Gastroesophageal sphincter (tissue), 4 donors: ENCODE measurements around the gene IZUMO2. TPM values are rescaled to one million over a fixed set of nuclear protein-coding genes. Genes with fewer than 3 reads are reported as not detected.

Experiments used
- ATAC-seq: fragments of 150-250 bp; one replicate; pipeline ENCODE4 v1.9.1; 2016; ENCODE audit warnings: mild to moderate bottlenecking, moderate library complexity
- H3K27ac ChIP-seq, 4 donors: fragments of 200-600 bp; sonication (generic) in 3 of 4; 1 replicate in 3 of 4; 2 replicates in 1 of 4; pipeline ENCODE4 v1.5.1; 2016 to 2019
- H3K27me3 ChIP-seq: fragments of 200-600 bp; sonication (generic); one replicate; pipeline ENCODE4 v1.5.1; 2019
- H3K36me3 ChIP-seq, 2 donors: fragments of 200-600 bp; sonication (generic); one replicate each; pipeline ENCODE4 v1.5.1; 2019; ENCODE audit warnings: control low read depth in 1 of 2
- H3K4me1 ChIP-seq, 3 donors: fragments of 200-600 bp; sonication (generic); 1 replicate in 2 of 3; 2 replicates in 1 of 3; pipeline ENCODE4 v1.5.1; 2016 to 2019; ENCODE audit warnings: control low read depth in 2 of 3
- H3K4me3 ChIP-seq, 2 donors: fragments of 200-600 bp; sonication (generic); one replicate each; pipeline ENCODE4 v1.5.1; 2019; ENCODE audit warnings: mild to moderate bottlenecking in 1 of 2, moderate library complexity in 1 of 2
- H3K9me3 ChIP-seq, 3 donors: fragments of 200-600 bp; sonication (generic); one replicate each; pipeline ENCODE4 v1.5.1; 2017 to 2019; ENCODE audit warnings: control low read depth in 2 of 3
- EP300 ChIP-seq: sonication (generic); formaldehyde crosslinking; IDR thresholded peaks from one replicate; pipeline ENCODE4 v1.6.1; 2017; ENCODE audit warnings: antibody characterized with exemption, mild to moderate bottlenecking
- POLR2A ChIP-seq, 2 donors: fragments of 450-650 bp; IDR thresholded peaks; one replicate each; pipeline ENCODE4 v1.6.1; 2017; ENCODE audit warnings: antibody characterized with exemption in 2 of 2, mild to moderate bottlenecking in 2 of 2, moderate library complexity in 1 of 2
- POLR2AphosphoS5 ChIP-seq: sonication (generic); formaldehyde crosslinking; IDR thresholded peaks from one replicate; pipeline ENCODE4 v1.6.1; 2017; ENCODE audit warnings: antibody characterized with exemption
- WGBS, 2 donors: methylation state at CpG; one replicate each; pipeline ENCODE4 v1.1.5; 2018; ENCODE audit warnings: low coverage in 1 of 2; 5-methylcytosine and 5-hydroxymethylcytosine counted together
- total RNA-seq, 4 donors: library from RNA; depleted of rRNA; stranded (reverse); fragments of >200 nt; gene quantifications; one replicate each; pipeline ENCODE4 v1.1.0, GENCODE V29; 2016
- TF ChIP-seq, protein P1 (sequence below), 4 experiments: fragments of 200-600 bp in 2 of 4; fragments of 450-650 bp in 2 of 4; sonication (generic) in 1 of 4; IDR thresholded peaks; one replicate each; pipeline ENCODE4 v1.5.1; 2017 to 2019; ENCODE audit warnings: antibody characterized with exemption in 4 of 4, mild to moderate bottlenecking in 2 of 4, moderate library complexity in 2 of 4

IZUMO2 gene
- total RNA-seq, 4 donors from 2014 or later: not detected

DNA sequence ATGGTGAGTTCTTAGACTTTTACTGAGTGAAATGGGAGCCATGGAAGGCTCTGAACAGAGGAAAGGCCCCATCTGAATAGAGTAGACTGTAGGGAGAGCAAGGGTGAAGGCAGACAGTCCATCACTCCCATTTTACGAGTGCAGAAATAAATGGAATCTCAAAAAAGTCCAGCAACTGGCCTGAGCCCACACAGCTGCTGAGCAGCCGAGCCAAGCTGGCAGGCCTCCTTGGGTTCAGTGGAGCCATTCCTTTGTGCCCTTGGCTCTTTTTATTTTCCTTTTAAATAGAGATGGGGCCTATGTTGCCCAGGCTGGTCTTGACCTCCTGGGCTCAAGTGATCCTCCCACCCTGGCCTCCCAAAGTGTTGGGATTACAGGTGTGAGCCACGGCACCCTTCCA is 39.3 kb upstream of the IZUMO2 start:
- Histone ChIP-seq H3K27ac (peak overlapping the region in 1 of 4 donors; percentile 46), H3K4me1 (peaks cover 0 to 49% (median 11%) of the 10 kb centered on the region in 3 donors), H3K27me3 (peaks cover 84% of the 10 kb centered on the region), H3K4me3 (no peak overlapping the region), H3K9me3 (no peaks in the 10 kb centered on the region), H3K36me3 (no peaks in the 10 kb centered on the region)
- ATAC-seq: no peak
- TF ChIP-seq, protein P1, sequence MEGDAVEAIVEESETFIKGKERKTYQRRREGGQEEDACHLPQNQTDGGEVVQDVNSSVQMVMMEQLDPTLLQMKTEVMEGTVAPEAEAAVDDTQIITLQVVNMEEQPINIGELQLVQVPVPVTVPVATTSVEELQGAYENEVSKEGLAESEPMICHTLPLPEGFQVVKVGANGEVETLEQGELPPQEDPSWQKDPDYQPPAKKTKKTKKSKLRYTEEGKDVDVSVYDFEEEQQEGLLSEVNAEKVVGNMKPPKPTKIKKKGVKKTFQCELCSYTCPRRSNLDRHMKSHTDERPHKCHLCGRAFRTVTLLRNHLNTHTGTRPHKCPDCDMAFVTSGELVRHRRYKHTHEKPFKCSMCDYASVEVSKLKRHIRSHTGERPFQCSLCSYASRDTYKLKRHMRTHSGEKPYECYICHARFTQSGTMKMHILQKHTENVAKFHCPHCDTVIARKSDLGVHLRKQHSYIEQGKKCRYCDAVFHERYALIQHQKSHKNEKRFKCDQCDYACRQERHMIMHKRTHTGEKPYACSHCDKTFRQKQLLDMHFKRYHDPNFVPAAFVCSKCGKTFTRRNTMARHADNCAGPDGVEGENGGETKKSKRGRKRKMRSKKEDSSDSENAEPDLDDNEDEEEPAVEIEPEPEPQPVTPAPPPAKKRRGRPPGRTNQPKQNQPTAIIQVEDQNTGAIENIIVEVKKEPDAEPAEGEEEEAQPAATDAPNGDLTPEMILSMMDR (IDR thresholded peaks at IDR 0.05): no peak
- TF ChIP-seq EP300 (no peak), POLR2A (IDR thresholded peaks at IDR 0.05) (no peak), POLR2AphosphoS5 (no peak)
- 59 to 80% methylated on average over 1 to 3 of the region's 3 CpGs for WGBS, 2 donors

DNA sequence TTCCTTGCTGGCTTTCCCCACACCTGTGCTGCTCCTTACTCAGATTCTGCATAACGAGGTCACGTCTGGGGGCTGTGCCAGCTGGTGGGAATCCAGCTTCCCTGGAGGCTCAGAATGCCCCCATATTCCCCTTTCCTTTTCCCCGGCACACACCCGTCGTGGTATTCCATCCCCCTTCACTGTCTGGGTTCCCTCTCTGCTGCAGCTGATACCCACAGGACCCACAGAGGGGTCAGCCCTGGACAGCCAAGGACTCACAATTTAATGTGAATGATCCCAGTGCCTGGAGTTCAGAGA is 36.1 kb upstream of the IZUMO2 start:
- Histone ChIP-seq H3K27ac (no peak overlapping the region), H3K27me3 (peaks cover 88% of the 10 kb centered on the region), H3K4me3 (no peak overlapping the region), H3K36me3 (no peaks in the 10 kb centered on the region), H3K9me3 (no peaks in the 10 kb centered on the region), H3K4me1 (peaks cover 0 to 35% (median 8%) of the 10 kb centered on the region in 3 donors)
- TF ChIP-seq, protein P1 (IDR thresholded peaks at IDR 0.05): no peak
- TF ChIP-seq POLR2AphosphoS5: no peak
- TF ChIP-seq POLR2A (IDR thresholded peaks at IDR 0.05): no peak
- no peak for TF ChIP-seq EP300
- ATAC-seq: no peak
- 0 to 11% methylated on average over 2 to 5 of the region's 5 CpGs for WGBS, 2 donors

DNA sequence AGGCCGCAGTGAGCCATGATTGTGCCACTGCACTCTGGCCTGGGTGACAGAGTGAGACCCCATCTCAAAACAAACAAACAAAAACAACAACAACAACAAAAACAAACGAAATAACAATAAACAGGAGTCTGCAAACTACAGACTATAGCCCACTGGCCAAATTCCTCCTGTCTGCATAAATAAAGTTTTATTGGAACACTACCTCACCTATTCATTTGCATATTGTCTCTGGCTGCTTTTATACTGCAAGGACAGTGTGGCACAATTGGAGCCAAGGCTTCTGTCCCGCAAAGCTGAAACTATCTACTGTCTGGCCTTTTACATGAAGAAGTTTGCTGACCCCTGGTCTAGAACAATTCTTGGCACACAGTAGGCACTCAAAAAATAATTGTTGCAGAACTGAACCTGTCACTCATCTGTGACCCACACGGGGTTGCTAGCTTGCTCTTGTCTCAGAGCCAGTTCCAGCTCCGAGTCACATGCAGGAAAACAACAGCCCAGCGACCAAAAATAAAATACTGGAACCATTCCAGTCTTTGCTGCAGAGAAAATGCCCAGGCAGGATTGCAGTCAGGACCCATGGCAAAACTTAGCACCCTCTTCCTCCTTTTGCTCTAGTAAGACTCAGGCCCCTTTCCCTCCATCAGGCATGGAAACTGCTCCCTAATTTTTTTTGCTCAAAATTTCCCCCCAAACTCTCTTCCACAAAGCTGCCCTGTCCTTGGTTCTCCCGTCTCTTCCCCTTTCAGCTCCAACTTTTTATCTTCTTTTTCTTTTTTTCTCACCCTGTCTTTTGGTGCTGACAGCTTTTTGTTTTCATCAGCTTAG is 35.6 kb upstream of the IZUMO2 start:
- no peaks in the 10 kb centered on the region for H3K9me3 ChIP-seq
- peaks cover 88% of the 10 kb centered on the region for H3K27me3 ChIP-seq
- ATAC-seq: no peak
- H3K4me1 ChIP-seq: peaks cover 0 to 29% (median 8%) of the 10 kb centered on the region in 3 donors
- no peak overlapping the region for H3K4me3 ChIP-seq
- TF ChIP-seq POLR2AphosphoS5: no peak
- TF ChIP-seq POLR2A (IDR thresholded peaks at IDR 0.05): no peak
- no peak for TF ChIP-seq EP300
- TF ChIP-seq, protein P1 (IDR thresholded peaks at IDR 0.05): no peak
- 24 to 29% methylated on average over 4 to 7 of the region's 7 CpGs for WGBS, 2 donors
- H3K36me3 ChIP-seq: no peaks in the 10 kb centered on the region
- no peak overlapping the region for H3K27ac ChIP-seq

DNA sequence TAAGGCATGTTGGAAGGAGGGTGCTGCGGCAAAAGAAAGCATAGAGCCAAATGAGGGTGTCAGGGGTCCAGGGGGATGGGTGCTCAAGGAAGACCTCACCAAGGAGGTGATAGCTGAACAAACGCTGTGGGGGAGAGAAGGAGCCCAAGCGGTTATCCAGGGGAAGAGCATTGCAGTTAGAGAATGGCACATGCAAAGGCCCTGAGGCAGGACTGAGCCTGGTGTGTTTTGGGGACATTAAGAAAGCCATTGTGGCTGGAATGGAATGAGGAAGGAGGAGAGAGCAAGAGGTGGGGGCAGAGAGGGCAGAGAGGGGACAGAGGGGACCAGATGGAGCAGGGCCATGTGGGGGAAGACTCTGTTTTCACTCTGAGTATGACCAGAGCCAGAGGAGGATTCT is 34.3 kb upstream of the IZUMO2 start:
- ATAC-seq: no peak
- Histone ChIP-seq H3K4me1 (peaks cover 0 to 16% (median 8%) of the 10 kb centered on the region in 3 donors), H3K9me3 (no peaks in the 10 kb centered on the region), H3K27me3 (peaks cover 88% of the 10 kb centered on the region), H3K27ac (no peak overlapping the region), H3K36me3 (no peaks in the 10 kb centered on the region), H3K4me3 (no peak overlapping the region)
- WGBS, 2 donors: 62 to 63% methylated on average over 3 of the region's 3 CpGs
- TF ChIP-seq POLR2AphosphoS5: no peak
- TF ChIP-seq, protein P1 (IDR thresholded peaks at IDR 0.05): no peak
- no peak for TF ChIP-seq POLR2A (IDR thresholded peaks at IDR 0.05)
- no peak for TF ChIP-seq EP300

DNA sequence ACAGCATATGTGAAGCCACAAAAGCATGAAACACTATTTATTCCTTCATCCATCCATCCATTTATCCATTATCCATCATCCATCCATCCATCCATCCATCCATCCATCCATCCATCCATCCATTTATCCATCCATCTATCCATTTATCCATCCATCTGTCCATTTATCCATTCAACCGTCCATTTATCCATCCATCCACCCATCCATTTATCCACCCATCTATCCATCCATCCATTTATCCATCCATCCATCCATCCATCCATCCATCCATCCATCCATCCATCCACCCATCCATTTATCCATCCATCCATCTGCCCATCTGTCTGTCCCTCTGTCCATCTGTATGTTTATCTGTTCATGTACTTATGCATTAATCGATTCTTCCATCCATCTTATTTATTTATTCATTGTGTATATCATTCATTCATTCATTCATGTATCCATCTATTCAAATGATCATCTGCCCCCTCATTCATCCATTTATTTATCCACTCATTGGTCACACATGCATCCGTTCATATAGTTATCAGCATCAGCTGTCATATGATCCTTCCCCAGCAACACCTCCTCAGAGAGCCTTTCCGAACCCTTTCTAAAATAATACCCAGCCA is 33.3 kb upstream of the IZUMO2 start:
- no peaks in the 10 kb centered on the region for H3K36me3 ChIP-seq
- 69 to 81% methylated on average over 3 to 4 of the region's 4 CpGs for WGBS, 2 donors
- H3K4me3 ChIP-seq: no peak overlapping the region
- peaks cover 0 to 14% (median 8%) of the 10 kb centered on the region in 3 donors for H3K4me1 ChIP-seq
- TF ChIP-seq EP300: no peak
- TF ChIP-seq POLR2AphosphoS5: no peak
- TF ChIP-seq, protein P1 (IDR thresholded peaks at IDR 0.05): no peak
- no peak for TF ChIP-seq POLR2A (IDR thresholded peaks at IDR 0.05)
- no peaks in the 10 kb centered on the region for H3K9me3 ChIP-seq
- H3K27me3 ChIP-seq: peaks cover 87% of the 10 kb centered on the region
- no peak for ATAC-seq
- H3K27ac ChIP-seq: no peak overlapping the region
